Tibial nerve (tissue), 4 donors: ENCODE results near the gene DZANK1. TPM values are rescaled to one million over a fixed set of nuclear protein-coding genes. Genes with fewer than 3 reads are reported as not detected.
A peak's percentile ranks its signal among the peaks of the same experiment; 100 is the strongest.

Experiments
- DNase-seq, 2 donors: peaks; one replicate each; pipeline ENCODE4 v3.0.0-alpha.2; 2019; ENCODE audit warnings: low spot score in 2 of 2
- H3K27ac ChIP-seq, 4 donors: fragments of 200-600 bp; sonication (generic) in 3 of 4; one replicate each; pipeline ENCODE4 v1.5.1; 2017 to 2019; ENCODE audit warnings: mild to moderate bottlenecking in 1 of 4
- H3K27me3 ChIP-seq, 2 donors: fragments of 200-600 bp; sonication (generic) in 1 of 2; one replicate each; pipeline versions ENCODE4 v1.5.1 to v1.6.0; 2017 to 2019
- H3K36me3 ChIP-seq, 3 donors: fragments of 200-600 bp; sonication (generic); one replicate each; pipeline ENCODE4 v1.5.1; 2018 to 2019
- H3K4me1 ChIP-seq, 4 donors: fragments of 200-600 bp; sonication (generic) in 3 of 4; one replicate each; pipeline ENCODE4 v1.5.1; 2017 to 2019
- H3K4me3 ChIP-seq, 4 donors: fragments of 200-600 bp; sonication (generic) in 3 of 4; one replicate each; pipeline ENCODE4 v1.5.1; 2017 to 2019; ENCODE audit warnings: mild to moderate bottlenecking in 1 of 4, moderate library complexity in 1 of 4
- H3K9me3 ChIP-seq, 4 donors: fragments of 200-600 bp; sonication (generic) in 3 of 4; one replicate each; pipeline ENCODE4 v1.5.1; 2017 to 2019
- CTCF ChIP-seq, 5 experiments: fragments of 200-600 bp in 3 of 5; fragments of 450-650 bp in 2 of 5; sonication (generic) in 3 of 5; IDR thresholded peaks; one replicate each; pipeline ENCODE4 v1.5.1; 2016 to 2019; ENCODE audit warnings: antibody characterized with exemption in 5 of 5, mild to moderate bottlenecking in 3 of 5, moderate library complexity in 2 of 5
- EP300 ChIP-seq, 2 donors: sonication (generic); formaldehyde crosslinking; IDR thresholded peaks; one replicate each; pipeline ENCODE4 v1.6.1; 2017; ENCODE audit warnings: antibody characterized with exemption in 2 of 2, mild to moderate bottlenecking in 1 of 2
- POLR2A ChIP-seq, 2 donors: fragments of 450-650 bp; IDR thresholded peaks; one replicate each; pipeline ENCODE4 v1.6.1; 2017; ENCODE audit warnings: antibody characterized with exemption in 2 of 2, mild to moderate bottlenecking in 2 of 2, moderate library complexity in 2 of 2
- WGBS, 2 donors: methylation state at CpG; one replicate each; pipeline ENCODE4 v1.1.5; 2018; 5-methylcytosine and 5-hydroxymethylcytosine counted together
- total RNA-seq, 4 donors: library from RNA; depleted of rRNA; stranded (reverse); fragments of >200 nt; gene quantifications; one replicate each; pipeline ENCODE4 v1.1.0, GENCODE V29; 2016

The DZANK1 gene
- 1 to 10 TPM; 1.6 to 4.2 (median 2.8) TPM for total RNA-seq

GRCh38 chr20:18466894-18467730 lies at the start of gene DZANK1, which contains the start of gene POLR3F:
TSS of gene DZANK1 (minus strand) at chr20:18467030. CDS start at chr20:18465358, 1,672 bp downstream.
TSS of gene POLR3F (plus strand) at chr20:18467390. CDS start at chr20:18467507, 117 bp downstream.
- H3K27ac ChIP-seq = peak within 1 kb of the TSS; percentile 38 to 87 (median 81)
- peaks cover 0 to 26% (median 0%) of the 10 kb centered on the region in 3 donors for H3K36me3 ChIP-seq
- peak within 1 kb of the TSS; percentile 55 to 91 (median 71) for H3K4me3 ChIP-seq
- TF ChIP-seq CTCF (IDR thresholded peaks at IDR 0.05) = peak in 2 of 5 experiments; percentile 21 to 44
- peak in 1 of 2 donors; percentile 31 for TF ChIP-seq POLR2A (IDR thresholded peaks at IDR 0.05)
- peak; percentile 71 to 96 for TF ChIP-seq EP300 (IDR thresholded peaks at IDR 0.05)
- no peaks in the 10 kb centered on the region for H3K9me3 ChIP-seq
- WGBS, 2 donors = 0% methylated on average over 51 to 55 of the region's 57 CpGs
- no peaks in the 10 kb centered on the region for H3K27me3 ChIP-seq
- peaks cover 0 to 28% (median 7%) of the 10 kb centered on the region in 4 donors for H3K4me1 ChIP-seq
- peak; percentile 91 for DNase-seq

- Histone ChIP-seq H3K4me1 (peaks cover 0 to 6% (median 0%) of the 10 kb centered on the region in 4 donors), H3K9me3 (no peaks in the 10 kb centered on the region), H3K4me3 (no peak overlapping the region), H3K36me3 (peaks cover 0 to 62% (median 9%) of the 10 kb centered on the region in 3 donors), H3K27me3 (no peaks in the 10 kb centered on the region), H3K27ac (no peak overlapping the region)
- no peak for DNase-seq
- TF ChIP-seq EP300 (IDR thresholded peaks at IDR 0.05) (no peak), CTCF (IDR thresholded peaks at IDR 0.05) (no peak), POLR2A (IDR thresholded peaks at IDR 0.05) (no peak)
These were observed 49.1 kb upstream of the DZANK1 start for GRCh38 chr20:18515973-18516372.

GRCh38 chr20:18514127-18514526 lies 47.3 kb upstream of the DZANK1 start:
- H3K4me3 ChIP-seq = no peak overlapping the region
- H3K9me3 ChIP-seq = no peaks in the 10 kb centered on the region
- H3K27me3 ChIP-seq = no peaks in the 10 kb centered on the region
- no peak for TF ChIP-seq EP300 (IDR thresholded peaks at IDR 0.05)
- peaks cover 0 to 75% (median 9%) of the 10 kb centered on the region in 3 donors for H3K36me3 ChIP-seq
- WGBS, 2 donors = 88 to 91% methylated on average over 5 of the region's 5 CpGs
- DNase-seq = no peak
- peaks cover 0 to 14% (median 0%) of the 10 kb centered on the region in 4 donors for H3K4me1 ChIP-seq
- no peak overlapping the region for H3K27ac ChIP-seq

GRCh38 chr20:18513208-18513607 lies 46.4 kb upstream of the DZANK1 start:
- H3K4me3 ChIP-seq = no peak overlapping the region
- H3K27me3 ChIP-seq = no peaks in the 10 kb centered on the region
- no peak for TF ChIP-seq EP300 (IDR thresholded peaks at IDR 0.05)
- TF ChIP-seq POLR2A (IDR thresholded peaks at IDR 0.05) = no peak
- no peak for TF ChIP-seq CTCF (IDR thresholded peaks at IDR 0.05)
- H3K27ac ChIP-seq = no peak overlapping the region
- H3K36me3 ChIP-seq = peaks cover 0 to 75% (median 9%) of the 10 kb centered on the region in 3 donors
- peaks cover 0 to 23% (median 6%) of the 10 kb centered on the region in 4 donors for H3K4me1 ChIP-seq
- H3K9me3 ChIP-seq = no peaks in the 10 kb centered on the region
- 80 to 89% methylated on average over 7 of the region's 7 CpGs for WGBS, 2 donors
- DNase-seq = no peak

- 89 to 92% methylated on average over 1 of the region's 1 CpG for WGBS, 2 donors
- no peak overlapping the region for H3K27ac ChIP-seq
- peaks cover 0 to 67% (median 9%) of the 10 kb centered on the region in 3 donors for H3K36me3 ChIP-seq
- DNase-seq = no peak
- H3K9me3 ChIP-seq = no peaks in the 10 kb centered on the region
- H3K4me3 ChIP-seq = no peak overlapping the region
- H3K4me1 ChIP-seq = peaks cover 0 to 30% (median 10%) of the 10 kb centered on the region in 4 donors
- TF ChIP-seq EP300 (IDR thresholded peaks at IDR 0.05) (no peak), CTCF (IDR thresholded peaks at IDR 0.05) (no peak), POLR2A (IDR thresholded peaks at IDR 0.05) (no peak)
- H3K27me3 ChIP-seq = no peaks in the 10 kb centered on the region
These were observed 44.7 kb upstream of the DZANK1 start for GRCh38 chr20:18511571-18511970.
